Fibroblast of lung (primary cell): ENCODE data around the gene CST3.

ENCODE experiments used
- EZH2 ChIP-seq: IDR thresholded peaks from 2 replicates; pipeline ENCODE4 v1.5.1; 2012; ENCODE audit warnings: low read length, control low read depth, mild to moderate bottlenecking; ENCODE audit errors: missing control alignments
- TF ChIP-seq, protein P1 (sequence below), 2 donors: IDR thresholded peaks in 1 of 2; conservative IDR thresholded peaks in 1 of 2; 1 replicate in 1 of 2; 2 replicates in 1 of 2; pipeline ENCODE4 v1.5.1; 2011 to 2012; ENCODE audit warnings: low read length in 2 of 2, control low read depth in 1 of 2, inconsistent platforms in 1 of 2, low read depth in 1 of 2, mild to moderate bottlenecking in 1 of 2

DNA sequence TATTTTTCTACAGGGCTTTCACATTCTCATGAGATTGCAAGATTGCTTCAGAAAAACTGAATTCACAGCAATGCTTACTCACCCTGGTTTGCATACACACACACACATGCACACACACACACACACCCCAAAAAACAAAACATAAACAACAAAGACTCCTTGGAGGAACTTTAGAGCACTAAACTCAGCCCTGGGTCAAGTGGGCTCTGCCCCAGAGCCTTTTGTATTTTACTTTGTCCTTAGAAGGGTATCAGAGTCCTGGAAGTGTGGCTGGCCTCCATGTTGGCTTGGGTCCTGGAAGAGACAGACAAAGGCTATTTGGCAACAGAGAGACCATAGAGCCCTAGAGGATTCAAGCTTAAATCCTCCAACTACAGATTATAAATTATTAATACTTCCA is 24.1 kb downstream of the CST3 start:
- TF ChIP-seq, protein P1, sequence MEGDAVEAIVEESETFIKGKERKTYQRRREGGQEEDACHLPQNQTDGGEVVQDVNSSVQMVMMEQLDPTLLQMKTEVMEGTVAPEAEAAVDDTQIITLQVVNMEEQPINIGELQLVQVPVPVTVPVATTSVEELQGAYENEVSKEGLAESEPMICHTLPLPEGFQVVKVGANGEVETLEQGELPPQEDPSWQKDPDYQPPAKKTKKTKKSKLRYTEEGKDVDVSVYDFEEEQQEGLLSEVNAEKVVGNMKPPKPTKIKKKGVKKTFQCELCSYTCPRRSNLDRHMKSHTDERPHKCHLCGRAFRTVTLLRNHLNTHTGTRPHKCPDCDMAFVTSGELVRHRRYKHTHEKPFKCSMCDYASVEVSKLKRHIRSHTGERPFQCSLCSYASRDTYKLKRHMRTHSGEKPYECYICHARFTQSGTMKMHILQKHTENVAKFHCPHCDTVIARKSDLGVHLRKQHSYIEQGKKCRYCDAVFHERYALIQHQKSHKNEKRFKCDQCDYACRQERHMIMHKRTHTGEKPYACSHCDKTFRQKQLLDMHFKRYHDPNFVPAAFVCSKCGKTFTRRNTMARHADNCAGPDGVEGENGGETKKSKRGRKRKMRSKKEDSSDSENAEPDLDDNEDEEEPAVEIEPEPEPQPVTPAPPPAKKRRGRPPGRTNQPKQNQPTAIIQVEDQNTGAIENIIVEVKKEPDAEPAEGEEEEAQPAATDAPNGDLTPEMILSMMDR (conservative IDR thresholded peaks at IDR 0.05 in 1 of 2, IDR thresholded peaks at IDR 0.05 in 1 of 2; ENCODE audit: low read depth in 1 of 2, low read length in 2 of 2) = no peak
- no peak for TF ChIP-seq EZH2
